Neural progenitor cell (in vitro differentiated cells): Measurements from ENCODE around the gene AKR1B1.

Experiments used
- CTCF ChIP-seq: fragments of 200-600 bp; sonication (generic); IDR thresholded peaks from 2 replicates; pipeline ENCODE4 v1.5.1; 2017; ENCODE audit warnings: antibody characterized with exemption, mild to moderate bottlenecking
- EZH2 ChIP-seq: fragments of 200-600 bp; sonication (generic); IDR thresholded peaks from 2 replicates; pipeline ENCODE4 v1.6.1; 2017; ENCODE audit warnings: antibody characterized with exemption, mild to moderate bottlenecking, moderate library complexity

- TF ChIP-seq CTCF (no peak), EZH2 (no peak)
Observed at GRCh38 chr7:134438946-134439345, 20.0 kb downstream of the AKR1B1 start.
